EL (cell line): Measurements from ENCODE around the gene APMAP.
A peak's percentile ranks its signal among the peaks of the same experiment; 100 is the strongest.
"Not testable (repeated sequence)": the region's sequence is repeated elsewhere in the genome, so short reads cannot be mapped to it uniquely, and the experiment has no call there.

Source experiments
- DNase-seq: peaks from one replicate; pipeline ENCODE4 v3.0.0-alpha.2; 2016

APMAP gene

DNA sequence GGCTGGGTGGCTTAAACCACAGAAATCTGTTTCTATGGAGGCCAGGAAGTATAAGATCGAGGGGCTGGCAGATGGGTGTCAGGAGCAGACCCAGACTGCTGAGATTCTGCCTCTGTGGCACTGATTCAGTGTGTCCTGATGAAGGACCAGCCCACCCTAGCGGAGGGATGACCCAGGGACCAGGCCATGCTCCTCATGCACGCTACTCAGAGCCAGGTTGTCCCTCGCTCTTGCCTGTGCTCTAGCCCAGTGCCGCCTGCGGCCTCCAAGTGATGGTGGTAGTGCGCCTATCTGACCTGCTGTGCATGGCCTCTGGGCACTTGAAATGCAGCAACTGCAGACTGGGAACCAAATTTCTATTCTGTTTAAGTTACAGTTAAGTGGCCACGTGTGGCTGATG, 13.1 kb upstream of the APMAP start:
- DNase-seq = no peak

GRCh38 chr20:25005220-25005619, 12.7 kb upstream of the APMAP start:
- DNase-seq = no peak

GRCh38 chr20:25003002-25003401, 10.5 kb upstream of the APMAP start:
- DNase-seq = no peak

DNA sequence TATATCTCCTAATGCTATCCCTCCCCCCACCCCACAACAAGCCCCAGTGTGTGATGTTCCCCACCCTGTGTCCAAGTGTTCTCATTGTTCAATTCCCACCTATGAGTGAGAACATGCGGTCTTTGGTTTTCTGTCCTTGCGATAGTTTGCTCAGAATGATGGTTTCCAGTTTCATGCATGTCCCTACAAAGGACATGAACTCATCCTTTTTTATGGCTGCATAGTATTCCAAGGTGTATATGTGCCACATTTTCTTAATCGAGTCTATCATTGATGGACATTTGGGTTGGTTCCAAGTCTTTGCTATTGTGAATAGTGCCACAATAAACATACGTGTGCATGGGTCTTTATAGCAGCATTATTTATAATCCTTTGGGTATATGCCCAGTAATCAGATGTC, 8.8 kb upstream of the APMAP start:
- not testable (repeated sequence) for DNase-seq

- DNase-seq = peak; percentile 89
These were observed 7.8 kb upstream of the APMAP start for GRCh38 chr20:25000268-25000801.

- DNase-seq = no peak
These were observed 7.0 kb upstream of the APMAP start for GRCh38 chr20:24999568-24999967.

- DNase-seq = no peak
These were observed 6.3 kb upstream of the APMAP start for GRCh38 chr20:24998631-24999445.

GRCh38 chr20:24998121-24998520, 5.6 kb upstream of the APMAP start:
- DNase-seq = no peak

DNA sequence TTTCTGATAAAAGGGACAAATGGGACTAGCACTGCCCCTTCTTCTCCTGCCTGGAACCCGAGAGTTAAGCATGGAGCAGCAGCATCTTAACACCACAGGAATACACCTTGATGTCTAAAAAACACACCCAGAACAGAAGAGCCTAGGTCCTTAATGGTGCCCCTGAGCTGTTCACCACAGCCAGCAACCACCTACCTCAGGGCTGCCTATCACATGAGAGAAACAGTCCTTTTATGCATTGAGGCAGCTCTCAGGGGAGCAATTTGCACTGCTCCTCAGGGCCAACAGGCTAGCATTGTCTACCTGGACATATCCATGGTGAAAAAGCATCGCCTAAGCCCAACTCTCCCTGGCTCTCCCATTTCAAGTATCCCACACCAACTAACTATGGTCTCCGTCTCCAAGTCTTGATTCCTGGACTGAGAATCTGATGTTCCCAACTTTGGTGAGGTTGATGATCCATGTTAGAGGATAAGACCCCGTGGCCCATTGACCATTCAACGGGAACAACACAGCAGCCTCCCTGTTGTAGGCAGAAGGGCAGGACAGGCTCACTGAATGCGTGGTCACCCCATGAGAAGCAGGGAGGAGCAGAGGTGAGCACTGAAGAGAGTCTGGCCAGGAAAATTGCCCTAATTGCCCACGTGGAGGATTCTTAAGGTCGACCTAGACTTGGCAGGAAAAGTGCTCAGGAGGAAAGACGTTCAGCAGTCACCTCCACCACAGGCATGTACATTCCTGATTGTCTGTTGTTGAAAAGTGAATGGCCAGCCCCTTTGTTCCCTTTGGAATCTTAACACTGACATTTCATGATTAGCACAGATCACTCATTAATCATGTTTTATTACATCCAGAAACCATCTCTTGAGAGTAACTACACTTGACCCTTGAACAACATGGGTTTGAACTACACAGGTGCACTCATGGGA, 4.2 kb upstream of the APMAP start:
- DNase-seq = no peak

- no peak for DNase-seq
These were observed 3.3 kb upstream of the APMAP start for GRCh38 chr20:24995741-24996448.

DNA sequence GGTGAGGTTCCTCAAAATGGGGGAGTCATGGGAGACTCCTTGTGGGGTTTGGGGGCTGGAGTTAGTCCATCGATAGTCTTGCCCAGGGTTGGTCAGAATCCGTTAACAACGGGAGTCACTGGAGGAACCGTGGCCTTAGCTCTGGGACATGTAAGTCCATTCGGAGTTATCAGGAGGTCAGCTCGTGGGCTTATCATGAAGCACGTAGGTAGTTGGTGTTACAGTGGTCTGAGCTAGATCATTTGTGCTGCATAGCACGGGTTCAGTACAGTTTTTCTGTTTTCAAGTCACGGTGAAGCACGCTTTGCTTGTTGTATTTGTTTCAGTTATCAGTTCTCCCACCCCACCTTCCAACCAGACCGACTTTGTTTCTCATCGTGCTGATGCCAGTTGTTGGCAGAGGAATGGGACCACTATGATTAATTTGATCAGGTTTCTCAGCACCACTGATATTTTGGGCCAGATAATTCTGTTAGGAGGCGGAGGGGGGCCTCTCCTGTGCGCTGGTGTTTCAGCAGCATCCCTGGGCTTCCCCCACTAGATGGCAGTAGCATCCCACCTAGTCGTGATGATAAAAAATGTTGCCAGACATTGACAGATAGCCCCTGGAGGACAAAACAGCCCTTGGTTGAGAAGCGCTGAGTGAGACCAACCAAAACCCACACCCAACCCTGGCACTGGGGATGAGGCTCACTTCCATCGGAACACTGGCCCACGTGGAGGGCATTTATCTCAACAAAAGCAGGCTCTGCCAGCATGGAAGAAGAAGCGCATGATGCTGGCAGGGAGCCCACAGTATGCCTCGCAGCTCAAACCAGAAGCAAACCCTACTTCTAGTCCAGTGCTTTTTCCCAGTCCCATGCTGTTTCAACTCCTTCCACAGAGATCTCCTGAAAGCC, 2.2 kb upstream of the APMAP start:
- peak; percentile 76 for DNase-seq

- DNase-seq = no peak
These were observed 1.6 kb upstream of the APMAP start for GRCh38 chr20:24994186-24994465.

DNA sequence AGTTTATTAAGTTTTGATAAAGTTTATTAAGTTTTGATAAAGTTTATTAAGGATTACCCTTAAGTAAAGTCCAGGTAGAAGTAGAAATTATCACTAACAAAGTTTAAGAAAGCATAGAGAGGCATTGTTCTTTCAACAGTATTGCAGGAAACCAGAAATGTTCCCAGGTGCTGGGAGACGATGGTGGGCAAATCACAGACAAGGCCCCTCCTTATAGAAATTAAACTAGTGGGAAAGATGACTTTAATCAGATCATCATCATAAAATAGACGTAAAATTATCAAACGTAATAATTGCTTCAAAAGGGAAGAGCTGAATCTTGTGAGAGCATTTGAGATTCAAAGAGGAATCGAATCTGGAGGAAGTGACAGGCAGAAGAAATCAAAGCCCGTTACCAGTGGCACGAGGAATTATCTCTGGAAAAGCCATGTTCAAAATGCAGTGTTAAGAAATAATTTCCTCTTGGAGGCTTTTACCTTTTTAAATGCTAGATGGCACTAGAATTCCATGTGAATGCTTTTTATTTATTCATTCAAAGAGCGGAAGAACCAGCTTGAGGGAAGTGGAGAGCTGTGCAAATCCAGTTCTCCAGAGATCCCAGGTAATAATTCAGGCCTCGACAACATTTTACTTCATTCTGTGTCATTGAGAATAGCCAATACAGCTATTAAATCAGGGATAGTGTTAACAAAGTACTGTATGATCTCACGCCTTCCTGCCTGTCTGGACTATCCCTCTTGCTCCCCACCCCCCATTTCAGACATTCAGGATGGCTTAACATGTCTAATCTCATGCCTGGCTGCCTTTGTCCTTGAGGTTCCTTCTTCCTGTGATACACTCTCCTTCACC, 1.0 kb upstream of the APMAP start:
- peak; percentile 61 for DNase-seq

GRCh38 chr20:24991897-24992486, 559 bp downstream of the APMAP start:
- peak; percentile 37 for DNase-seq

DNA sequence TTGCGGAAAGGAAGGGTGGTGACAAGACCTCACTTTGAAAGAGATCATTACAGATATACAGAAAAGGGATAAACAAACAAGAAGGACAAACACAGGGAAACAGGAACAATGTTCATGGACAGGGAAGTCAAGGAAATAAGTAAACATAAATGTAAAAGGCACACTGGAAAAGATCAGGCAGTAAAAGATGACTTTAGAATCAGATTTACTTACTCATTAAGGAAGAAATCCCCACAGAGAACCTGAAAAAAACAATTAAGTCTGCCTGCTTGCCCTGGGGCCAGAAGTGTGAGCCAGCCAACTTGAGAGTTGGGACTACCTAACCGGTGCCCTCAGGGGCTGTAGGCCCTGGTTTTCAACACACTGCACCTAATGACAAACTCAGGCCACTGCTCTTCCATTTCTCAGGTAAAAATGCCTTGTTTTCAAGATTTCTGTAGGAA, 1.7 kb downstream of the APMAP start:
- DNase-seq = no peak

DNA sequence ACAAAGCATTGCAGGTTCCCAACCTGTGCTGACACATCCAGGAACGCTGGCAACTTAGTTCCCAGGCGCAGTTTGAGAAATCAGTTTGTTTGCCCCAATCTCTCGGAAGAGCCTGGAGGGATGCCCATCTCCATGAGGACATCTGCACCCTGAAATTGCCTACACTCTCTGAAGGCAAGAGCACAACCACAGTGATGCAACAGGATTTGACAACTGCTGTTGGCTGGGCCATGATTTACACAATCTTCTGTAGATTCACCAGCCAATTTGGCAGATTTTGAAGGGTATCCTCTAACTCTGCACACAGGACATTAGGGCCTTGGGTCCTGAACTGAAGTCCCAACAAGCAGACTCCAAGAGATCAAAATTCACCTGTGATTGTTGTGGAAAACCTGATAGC, 3.4 kb downstream of the APMAP start:
- DNase-seq = no peak

- no peak for DNase-seq
These were observed 4.4 kb downstream of the APMAP start for GRCh38 chr20:24987873-24988835.

GRCh38 chr20:24987244-24987643, 5.3 kb downstream of the APMAP start:
- DNase-seq = no peak

- no peak for DNase-seq
These were observed 6.0 kb downstream of the APMAP start for GRCh38 chr20:24986436-24987015.
